K562 (cell line): ENCODE results near the gene LIPH. TPM values are rescaled to one million over a fixed set of nuclear protein-coding genes. Genes with fewer than 3 reads are reported as not detected.
A peak's percentile ranks its signal among the peaks of the same experiment; 100 is the strongest.

Source experiments
- ARID1B ChIP-seq: fragments of 450-650 bp; IDR thresholded peaks from 2 replicates; pipeline ENCODE4 v1.6.1; 2016; ENCODE audit warnings: antibody characterized with exemption, mild to moderate bottlenecking, inconsistent platforms
- CLOCK ChIP-seq: fragments of 250-450 bp; sonication (Bioruptor Pico); IDR thresholded peaks from 2 replicates; pipeline ENCODE4 v1.4.0; 2020; ENCODE audit warnings: mild to moderate bottlenecking, moderate library complexity, borderline replicate concordance
- CREBBP ChIP-seq: IDR thresholded peaks from one replicate; pipeline ENCODE4 v1.6.1; 2012; ENCODE audit warnings: low read depth, mild to moderate bottlenecking, control low read depth, inconsistent platforms, low read length
- DDX20 ChIP-seq: fragments of 450-650 bp; IDR thresholded peaks from 2 replicates; pipeline ENCODE4 v1.6.1; 2016; ENCODE audit warnings: missing genetic modification characterization, low read depth, mild to moderate bottlenecking, missing compliant biosample characterization, moderate library complexity
- GABPB2 ChIP-seq: fragments of 250-450 bp; sonication (Bioruptor Pico); conservative IDR thresholded peaks from 2 replicates; pipeline ENCODE4 v1.5.1; 2021; ENCODE audit warnings: mild to moderate bottlenecking
- MCM7 ChIP-seq, 2 experiments: fragments of 450-650 bp; IDR thresholded peaks; 2 replicates each; pipeline ENCODE4 v1.6.1; 2016 to 2018
- PKNOX1 ChIP-seq: fragments of 450-650 bp; IDR thresholded peaks from 2 replicates; pipeline ENCODE4 v1.6.1; 2016
- SETDB1 ChIP-seq: IDR thresholded peaks from one replicate; pipeline ENCODE4 v1.6.1; 2012; ENCODE audit warnings: low read length, control low read depth, inconsistent platforms
- SREBF2 ChIP-seq: sonication (generic); formaldehyde crosslinking; IDR thresholded peaks from 2 replicates; pipeline ENCODE4 v1.4.0; 2020; ENCODE audit warnings: mild to moderate bottlenecking, missing genetic modification reagents
- THRA ChIP-seq: fragments of 450-650 bp; IDR thresholded peaks from 2 replicates; pipeline ENCODE4 v1.6.1; 2017; ENCODE audit warnings: mild to moderate bottlenecking, moderate library complexity
- UBTF ChIP-seq, 2 experiments: IDR thresholded peaks; 2 replicates each; pipeline ENCODE4 v1.6.1; 2012; ENCODE audit warnings: improper control_type of control experiment in 2 of 2, low read depth in 2 of 2, low read length in 2 of 2, borderline replicate concordance in 1 of 2
- XRCC5 ChIP-seq: fragments of 200-400 bp; formaldehyde crosslinking; IDR thresholded peaks from 2 replicates; pipeline ENCODE4 v1.6.1; 2017; ENCODE audit warnings: low read depth, mild to moderate bottlenecking, low read length
- ZFP36 ChIP-seq: fragments of 150-350 bp; IDR thresholded peaks from 2 replicates; pipeline ENCODE4 v1.6.1; 2018; ENCODE audit warnings: low read length, low read depth; ENCODE audit not compliant: partially characterized antibody
- ZNF121 ChIP-seq: sonication (generic); formaldehyde crosslinking; conservative IDR thresholded peaks from 2 replicates; pipeline ENCODE4 v1.8.0; 2022; ENCODE audit warnings: missing genetic modification reagents
- ZNF347 ChIP-seq: fragments of 450-650 bp; formaldehyde crosslinking; IDR thresholded peaks from 2 replicates; pipeline ENCODE4 v1.4.0; 2020; ENCODE audit warnings: low read depth, mild to moderate bottlenecking, moderate library complexity
- ZNF408 ChIP-seq: fragments of 250-450 bp; sonication (Bioruptor Pico); IDR thresholded peaks from 2 replicates; pipeline ENCODE4 v1.4.0; 2020; ENCODE audit warnings: low read depth, mild to moderate bottlenecking, moderate library complexity
- polyA plus RNA-seq, 8 experiments: library from polyadenylated mRNA; depleted of rRNA in 4 of 8; stranded (reverse) in 5 of 8; unstranded in 3 of 8; fragments of >200 nt; fragmentation: Nextera tagmentation in 2 of 8; fragmentation: Illumina TruSeq in 1 of 8; extraction: Ambion mirVana in 2 of 8; extraction: Trizol in 1 of 8; gene quantifications; 2 replicates each; pipeline versions ENCODE4 v1.2.1 to v1.2.3, GENCODE V29; 2011 to 2014; ENCODE audit warnings: inconsistent platforms in 1 of 8, missing spikeins in 1 of 8
- total RNA-seq, 7 experiments: library from RNA; depleted of rRNA in 6 of 7; stranded (reverse); fragments of >200 nt in 6 of 7; fragmentation: Illumina TruSeq in 2 of 7; extraction: Trizol in 2 of 7; gene quantifications; 2 replicates each; pipeline versions ENCODE4 v1.2.1 to v1.2.3, GENCODE V29; 2011 to 2021; ENCODE audit warnings: low replicate concordance in 1 of 7

LIPH gene
- total and polyA plus RNA-seq, 9 of the 15 experiments (the other 6 are each of a cell fraction or from before 2014, with no cell fraction given) = 0.73 to 1.8 (median 1.3) TPM

DNA sequence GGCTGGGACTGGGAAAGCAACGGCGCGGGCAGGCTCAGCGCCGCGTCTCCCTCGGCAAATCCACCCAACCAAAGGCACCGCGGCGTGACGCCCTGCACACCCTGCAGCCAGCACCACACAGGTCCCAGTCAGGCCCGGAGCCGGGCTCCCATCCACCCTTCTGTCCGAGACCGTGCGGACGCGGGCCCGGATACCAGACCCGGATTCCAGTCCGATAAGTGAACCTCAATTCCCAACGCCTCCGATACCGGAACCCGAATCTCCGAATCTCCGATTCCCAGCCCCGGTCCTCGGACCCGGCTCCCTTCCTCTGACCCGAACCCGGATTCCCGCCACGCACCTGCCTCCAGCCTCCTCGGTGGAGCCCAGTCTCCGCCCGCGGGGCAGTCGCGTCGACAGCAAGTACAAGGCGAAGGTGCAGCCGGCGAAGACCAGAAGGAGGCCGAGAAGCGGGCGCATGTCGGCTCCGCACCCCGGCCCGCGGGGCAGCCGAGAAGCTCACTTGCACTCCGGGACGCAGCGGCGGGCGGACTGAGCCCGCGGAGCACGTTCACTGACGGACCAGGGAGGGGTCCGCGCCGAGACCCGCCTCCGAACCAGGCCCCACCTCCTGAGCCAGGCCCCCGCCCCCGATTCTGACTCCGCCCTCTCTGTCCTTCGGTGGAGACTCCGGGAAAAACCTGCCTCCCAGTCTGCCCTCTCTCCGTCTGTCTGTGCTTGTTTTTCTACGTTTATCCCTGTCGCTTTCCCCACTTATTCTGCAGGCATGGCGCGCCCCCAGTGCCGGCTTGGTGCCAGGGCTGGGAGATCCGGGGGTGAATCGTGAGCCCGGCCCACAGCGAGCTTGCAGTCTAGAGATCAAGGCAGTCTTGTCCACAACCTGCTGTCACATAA lies 53.6 kb downstream of the LIPH start, which contains the start of gene TMEM41A (continued):
- no peak for TF ChIP-seq THRA
- no peak for TF ChIP-seq SREBF2 (CRISPR knock-in tag)
- no peak for TF ChIP-seq ZNF408 (CRISPR knock-in tag)
- TF ChIP-seq ZNF121 (CRISPR knock-in tag) = no peak; the same call in 1 of the 2 replicates
- TF ChIP-seq ZFP36 = no peak
- no peak for TF ChIP-seq GABPB2
- TF ChIP-seq XRCC5 = peak; percentile 96
- no peak for TF ChIP-seq CLOCK (CRISPR knock-in tag)
- TF ChIP-seq DDX20 (tag) = no peak
- TF ChIP-seq PKNOX1 = no peak
- no peak for TF ChIP-seq MCM7 (IDR thresholded peaks at IDR 0.05)
- no peak for TF ChIP-seq SETDB1
- TF ChIP-seq UBTF (IDR thresholded peaks at IDR 0.05; ENCODE audit: borderline replicate concordance in 1 of 2, low read depth in 2 of 2, low read length in 2 of 2) = peak; percentile 98 to 99
- no peak for TF ChIP-seq ZNF347 (CRISPR knock-in tag)
- no peak; the same call in 1 of the 2 replicates for TF ChIP-seq ARID1B
- TF ChIP-seq CREBBP = no peak
